HG03045 (cell line): Measurements from ENCODE around the gene BIN2.

ENCODE experiments used
- ATAC-seq: cut with Tn5 transposase; IDR thresholded peaks from one replicate; pipeline ENCODE4 v1.9.1; 2021; ENCODE audit warnings: mild to moderate bottlenecking, moderate library complexity; ENCODE audit not compliant: unreplicated experiment

The BIN2 gene

GRCh38 chr12:51323966-51324895 is at the start of gene BIN2:
TSS of gene BIN2 (minus strand) at chr12:51324174. CDS start at chr12:51324102, 72 bp downstream.
- peak; percentile 57 for ATAC-seq

- ATAC-seq: no peak
Observed at GRCh38 chr12:51373187-51373586, 49.2 kb upstream of the BIN2 start.

DNA sequence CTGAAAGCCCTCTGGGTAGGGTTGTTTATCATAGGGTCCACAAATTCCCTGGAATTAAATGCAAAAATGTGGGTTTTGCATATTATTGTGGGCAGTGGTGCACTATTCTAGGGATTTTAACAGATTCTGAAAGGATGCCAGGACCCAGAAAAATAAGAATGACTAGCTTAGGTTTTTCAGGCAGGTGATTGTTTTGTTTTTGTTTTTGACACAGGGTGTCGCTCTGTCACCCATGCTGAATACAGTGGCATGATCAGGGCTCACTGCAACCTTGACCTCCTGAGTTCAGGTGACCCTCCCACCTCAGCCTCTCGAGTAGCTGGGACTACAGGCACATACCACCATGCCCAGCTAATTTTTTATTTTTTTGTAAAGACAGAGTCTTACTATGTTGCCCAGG is 48.0 kb upstream of the BIN2 start:
- no peak for ATAC-seq

DNA sequence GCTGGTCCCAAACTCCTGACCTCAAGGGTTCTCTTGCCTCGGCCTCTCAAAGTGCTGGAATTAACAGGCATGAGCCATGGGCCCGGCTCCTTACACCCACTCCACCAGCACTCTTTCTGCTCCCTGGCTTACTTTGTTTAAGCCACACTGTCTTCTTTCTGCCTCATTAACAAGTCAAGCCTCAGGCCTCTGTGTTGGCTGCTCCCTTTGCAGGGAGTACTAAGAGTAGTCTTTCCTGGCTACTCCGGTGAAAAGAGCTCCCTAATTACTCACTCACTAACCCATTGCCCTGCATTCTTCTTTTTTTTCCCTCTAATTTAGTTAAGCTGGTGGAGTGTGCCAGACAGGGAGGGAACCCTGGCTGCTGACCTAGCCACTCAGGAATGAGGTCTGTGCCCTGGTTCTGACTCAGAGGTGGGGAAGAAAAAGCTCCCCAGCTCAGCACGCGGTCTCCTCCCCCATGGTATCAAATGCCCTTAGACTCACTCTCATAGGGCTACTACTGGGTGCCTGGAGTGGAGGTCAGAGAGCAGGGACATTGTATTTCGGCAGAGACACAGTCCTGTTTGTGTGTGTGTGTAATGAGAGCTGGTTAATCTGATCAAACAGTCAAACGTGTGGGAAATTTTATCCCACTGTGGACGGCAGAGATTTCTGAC is 47.5 kb upstream of the BIN2 start:
- ATAC-seq: no peak

DNA sequence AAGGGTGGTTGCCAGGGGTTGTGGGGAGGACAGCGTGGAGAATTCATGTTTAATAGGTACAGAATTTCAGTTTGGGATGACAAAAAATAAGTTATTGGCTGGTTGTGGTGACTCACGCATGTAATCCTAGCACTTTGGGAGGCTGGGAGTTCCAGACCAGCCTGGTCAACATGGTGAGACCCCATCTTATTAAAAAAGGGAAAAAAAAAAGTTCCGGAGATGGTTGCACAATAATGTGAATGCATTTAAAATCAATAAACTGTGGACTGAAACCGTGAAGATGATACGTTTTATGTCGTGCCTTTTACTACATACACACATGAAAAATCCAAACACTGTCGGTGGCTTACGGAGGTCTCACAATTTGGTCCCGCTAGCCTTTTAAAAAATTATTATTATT is 46.7 kb upstream of the BIN2 start:
- no peak for ATAC-seq

DNA sequence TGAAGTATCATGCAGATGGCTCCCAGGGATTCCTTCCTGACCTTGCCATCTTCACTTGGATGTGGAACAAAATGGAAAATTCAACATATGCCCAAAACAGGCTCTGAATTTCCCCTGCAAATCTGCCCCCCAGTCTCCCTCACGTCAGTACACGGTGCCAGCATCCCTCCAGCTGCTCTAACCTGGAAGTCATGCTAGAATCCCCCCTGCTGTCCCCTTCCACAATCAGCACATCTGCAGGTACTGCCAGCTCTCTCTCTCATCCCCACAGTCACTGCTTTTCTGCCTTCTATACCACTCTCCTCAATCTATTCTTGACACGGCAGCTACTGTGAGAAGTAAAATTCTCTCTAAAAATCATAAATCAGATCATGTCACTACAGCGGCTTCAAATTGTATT is 45.6 kb upstream of the BIN2 start:
- no peak for ATAC-seq

DNA sequence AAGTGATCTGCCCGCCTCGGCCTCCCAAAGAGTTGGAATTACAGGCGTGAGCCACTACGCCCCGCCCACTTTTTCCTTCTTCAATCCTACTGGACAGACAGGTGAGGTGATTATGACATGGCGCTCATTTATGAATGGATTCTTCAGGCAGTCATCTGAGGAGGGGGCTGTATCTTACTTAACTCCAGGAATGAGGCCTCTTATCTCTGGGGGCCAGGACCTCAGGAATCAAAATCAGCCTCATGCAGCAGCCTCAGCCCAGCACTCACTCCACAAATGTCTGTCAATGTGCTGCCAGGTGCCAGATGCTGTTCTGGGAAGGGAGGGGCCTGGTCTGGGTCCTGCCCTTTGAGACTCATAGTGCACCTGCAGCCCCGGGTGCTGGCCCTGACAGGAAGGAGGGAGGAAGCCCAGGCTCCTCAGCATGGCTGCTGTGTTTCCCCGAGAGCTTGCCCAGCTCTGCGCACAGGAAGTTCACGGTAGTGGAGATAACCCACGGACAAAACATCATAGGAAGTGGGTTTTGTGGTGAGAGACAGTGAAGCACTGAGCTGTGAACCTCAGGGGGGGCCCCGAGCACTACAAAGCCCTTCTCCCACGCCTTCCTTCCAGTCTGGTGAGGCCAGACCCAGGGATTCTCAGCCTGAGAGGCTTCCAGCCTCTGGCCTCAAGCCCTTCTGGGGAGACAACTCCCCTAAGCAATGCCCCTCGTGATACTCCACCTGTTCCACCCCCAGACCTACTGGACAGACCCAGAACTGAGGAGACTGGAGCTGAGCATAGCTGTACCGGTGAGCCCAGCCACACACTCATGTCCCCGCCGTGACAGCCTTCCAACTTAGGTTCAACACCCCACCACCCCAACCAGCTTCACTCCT is 44.9 kb upstream of the BIN2 start:
- peak; percentile 97 for ATAC-seq

DNA sequence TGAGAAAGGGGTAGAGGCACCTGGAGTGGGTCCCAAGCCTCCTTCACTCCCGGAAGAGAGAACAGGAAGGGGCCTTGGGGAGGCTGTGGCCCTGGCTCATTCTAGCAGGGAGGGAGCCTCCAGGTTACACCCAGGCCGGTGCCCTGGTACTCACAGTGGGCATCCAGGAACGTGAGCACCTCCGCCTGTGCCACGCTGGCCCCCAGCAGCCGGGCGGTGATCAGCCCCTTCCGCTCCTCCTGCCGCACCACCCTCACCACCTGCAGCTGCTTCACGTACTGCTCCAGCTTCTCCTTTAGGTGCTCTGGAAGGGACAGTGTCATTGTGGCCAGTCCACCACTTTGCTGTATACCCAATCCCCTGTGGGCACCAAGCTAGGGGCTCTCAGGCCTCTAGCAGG is 41.3 kb upstream of the BIN2 start:
- ATAC-seq: no peak

DNA sequence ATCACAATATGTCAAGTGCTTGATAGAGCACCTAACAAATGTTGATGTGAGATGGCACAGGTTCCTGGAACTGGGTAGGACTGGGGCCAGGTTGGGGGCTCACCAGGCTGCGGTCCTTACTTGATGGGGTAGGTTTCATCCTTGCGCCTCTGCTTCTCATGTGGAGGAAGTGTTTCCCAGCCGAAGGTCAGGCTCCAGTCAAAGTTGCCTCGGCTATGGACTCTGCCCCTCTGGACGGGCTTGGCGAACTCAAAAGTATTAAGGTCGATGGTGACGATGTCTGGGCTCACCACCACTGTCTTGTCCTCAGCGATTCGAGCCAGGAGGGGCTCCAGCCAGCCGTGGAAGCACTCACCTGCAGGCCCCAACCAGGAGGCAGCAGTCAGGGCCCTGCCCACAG is 40.0 kb upstream of the BIN2 start:
- ATAC-seq: no peak

- ATAC-seq: no peak
Observed at GRCh38 chr12:51362747-51363342, 38.9 kb upstream of the BIN2 start.

- ATAC-seq: no peak
Observed at GRCh38 chr12:51362307-51362706, 38.3 kb upstream of the BIN2 start.

DNA sequence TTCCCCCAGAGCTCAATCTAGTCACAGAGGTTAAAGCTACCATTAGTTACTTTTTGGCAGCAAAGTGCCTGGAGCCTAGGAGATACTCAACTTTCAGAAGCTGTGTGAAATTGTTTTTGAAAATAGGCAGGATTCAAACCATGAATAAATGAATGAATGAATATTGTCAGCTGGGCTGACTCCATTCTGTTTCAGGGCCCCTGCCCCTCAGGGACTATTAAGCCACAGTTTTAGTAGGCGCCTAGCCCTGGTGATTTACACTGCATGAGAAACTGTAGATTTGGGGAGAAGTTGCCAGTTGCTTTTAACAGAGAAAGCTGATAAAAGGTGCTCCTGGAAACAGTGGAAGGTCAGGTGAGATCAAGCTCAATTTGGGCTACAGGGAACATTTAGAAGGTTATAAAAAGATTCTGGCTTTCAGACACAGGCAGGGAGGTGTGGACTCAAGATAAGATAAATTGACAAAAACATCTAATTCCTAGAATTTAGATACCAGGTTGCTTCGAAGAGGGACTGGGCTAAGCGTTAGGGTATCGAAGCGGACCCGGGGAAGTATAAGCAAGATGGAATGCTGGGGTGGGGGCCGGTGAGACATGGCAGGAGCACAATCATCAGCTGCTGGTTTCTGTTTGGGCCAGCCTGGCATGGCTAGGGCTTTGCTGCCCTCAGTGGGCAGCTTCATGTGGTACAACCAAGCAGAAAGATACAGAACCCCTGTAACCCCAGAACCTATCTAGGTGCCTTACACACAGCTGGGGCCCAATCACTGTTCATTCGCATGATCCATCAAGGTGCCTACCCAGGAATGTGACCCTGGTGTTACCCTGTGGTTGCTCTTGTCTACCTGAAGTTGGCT is 37.4 kb upstream of the BIN2 start:
- no peak for ATAC-seq

- no peak for ATAC-seq
Observed at GRCh38 chr12:51360315-51360714, 36.3 kb upstream of the BIN2 start.

DNA sequence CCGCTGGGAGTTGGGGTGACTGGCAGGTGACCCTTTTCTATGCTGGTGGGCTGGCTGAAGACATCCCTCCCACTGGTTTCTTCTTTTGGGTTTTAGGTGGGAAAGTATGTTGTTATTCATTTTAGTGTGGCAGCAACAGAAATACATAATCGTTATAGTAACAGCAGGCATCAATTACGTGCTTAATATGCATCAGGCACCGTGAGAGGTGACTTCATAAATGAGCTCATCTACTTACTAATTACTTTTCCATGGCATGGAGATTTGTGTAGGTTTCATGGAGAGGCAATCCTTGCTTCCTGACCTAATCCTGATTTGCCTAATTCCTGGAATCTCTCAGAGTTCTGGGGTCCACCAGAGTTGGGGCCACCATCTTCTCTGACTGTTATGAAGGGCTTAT is 35.9 kb upstream of the BIN2 start:
- ATAC-seq: no peak

DNA sequence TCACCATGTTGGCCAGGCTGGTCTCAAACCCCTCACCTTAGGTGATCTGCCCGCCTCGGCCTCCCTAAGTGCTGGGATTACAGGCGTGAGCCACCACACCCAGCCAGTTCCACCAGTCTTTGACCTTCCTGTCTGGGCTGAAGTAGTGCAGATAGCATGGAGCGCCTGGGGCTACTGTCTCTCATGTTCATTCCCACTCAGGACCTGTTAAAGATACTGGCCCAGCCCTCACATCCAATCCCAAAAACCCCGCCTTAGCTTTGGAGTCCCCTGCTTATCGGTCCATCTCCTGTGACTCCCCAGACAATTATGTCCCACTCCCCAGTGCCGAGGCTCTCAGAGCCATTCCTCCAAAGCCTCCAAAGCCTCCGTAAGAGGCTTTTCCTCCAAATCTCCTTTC is 34.5 kb upstream of the BIN2 start:
- no peak for ATAC-seq

DNA sequence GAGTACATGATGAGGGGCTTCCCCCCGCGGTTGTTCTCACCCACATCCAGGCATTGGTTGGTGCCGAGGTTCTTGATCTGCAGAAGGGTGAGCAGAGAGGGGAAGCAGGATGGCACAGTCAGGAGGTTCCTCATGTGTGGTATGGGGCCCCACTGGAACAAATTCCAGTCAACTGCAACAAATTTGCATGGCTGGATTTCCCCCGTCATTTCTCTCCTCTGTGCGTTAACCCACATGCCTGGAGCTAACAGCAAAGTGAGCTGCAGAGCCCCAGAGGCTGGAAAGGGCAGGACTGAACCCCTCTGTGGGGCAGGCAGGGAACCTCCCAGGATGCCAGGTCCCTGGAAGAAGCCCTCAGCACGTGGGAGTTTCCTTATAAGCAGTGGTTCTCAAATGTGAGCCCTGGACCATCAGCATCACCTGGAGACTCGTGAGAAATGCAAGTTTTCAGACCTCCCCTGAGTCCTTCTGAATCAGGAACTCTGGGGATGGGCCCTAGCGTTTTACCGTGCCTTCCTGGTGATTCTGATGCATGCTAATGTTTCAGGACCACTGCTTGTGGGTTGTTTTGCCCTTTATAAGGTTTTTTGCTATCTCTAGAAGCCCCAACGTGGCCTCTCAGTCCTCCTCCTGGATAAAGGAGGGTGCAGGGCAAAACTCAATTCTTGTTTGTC is 33.5 kb upstream of the BIN2 start:
- no peak for ATAC-seq

DNA sequence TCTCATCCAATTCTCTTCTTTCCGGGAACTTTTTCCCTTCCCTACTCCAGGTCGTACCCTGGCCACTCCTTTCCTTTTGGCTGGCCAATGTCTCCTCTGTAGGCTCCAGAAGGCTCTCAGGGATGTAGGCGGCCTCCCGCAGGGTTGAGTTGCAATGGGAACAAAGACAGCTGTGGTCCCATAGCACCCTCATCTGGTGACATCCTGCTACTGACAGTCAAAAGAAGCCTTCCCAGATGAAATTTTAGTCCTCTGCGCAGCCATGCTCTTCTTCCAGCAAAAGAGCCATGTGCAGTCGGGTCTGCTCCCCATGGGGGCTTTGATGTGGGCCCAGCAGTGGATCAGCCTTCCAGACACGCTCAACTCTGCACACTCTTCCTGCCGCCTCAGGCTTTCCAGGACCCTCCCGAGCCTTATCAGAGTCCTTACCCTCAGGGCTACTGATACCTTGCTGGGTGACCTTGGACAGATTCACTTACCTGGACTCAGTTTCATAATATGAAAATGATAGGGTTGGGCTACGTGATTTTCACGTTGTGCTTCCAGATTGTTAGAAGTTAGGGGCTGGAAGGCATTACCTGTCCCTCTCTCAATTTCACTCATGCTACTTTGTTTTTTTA is 28.0 kb upstream of the BIN2 start:
- no peak for ATAC-seq

GRCh38 chr12:51349026-51349425 is 25.1 kb upstream of the BIN2 start:
- ATAC-seq: no peak

- ATAC-seq: no peak
Observed at GRCh38 chr12:51348116-51348515, 24.1 kb upstream of the BIN2 start.
